AG10803 (cell line): Measurements from ENCODE around the gene DAPK2.
"Not testable (repeated sequence)": the region's sequence is repeated elsewhere in the genome, so short reads cannot be mapped to it uniquely, and the experiment has no call there.

Experiments
- DNase-seq: peaks from one replicate; pipeline ENCODE4 v3.0.0; 2010; ENCODE audit warnings: low read depth
- H3K4me3 ChIP-seq: 2 replicates; pipeline ENCODE4 v1.5.1; 2011; ENCODE audit warnings: mild to moderate bottlenecking, low read length, control low read depth
- CTCF ChIP-seq: conservative IDR thresholded peaks from 2 replicates; pipeline ENCODE4 v1.5.1; 2011; ENCODE audit warnings: mild to moderate bottlenecking, low read length, control low read depth, inconsistent platforms

DAPK2 gene

GRCh38 chr15:64089543-64090280 lies 43.4 kb upstream of the DAPK2 start:
- no peak for DNase-seq
- H3K4me3 ChIP-seq, result no peak overlapping the region
- TF ChIP-seq CTCF, result no peak

GRCh38 chr15:64082757-64083156 lies 36.5 kb upstream of the DAPK2 start:
- TF ChIP-seq CTCF, result no peak
- DNase-seq, result no peak
- H3K4me3 ChIP-seq, result no peak overlapping the region

GRCh38 chr15:64073496-64073895 lies 27.2 kb upstream of the DAPK2 start:
- H3K4me3 ChIP-seq, DNase-seq: not testable (repeated sequence)

- no peak for DNase-seq
- TF ChIP-seq CTCF, result no peak
- no peak overlapping the region for H3K4me3 ChIP-seq
Measured at GRCh38 chr15:64072812-64073211, 26.5 kb upstream of the DAPK2 start.

GRCh38 chr15:64071931-64072765 lies 25.9 kb upstream of the DAPK2 start:
- no peak for DNase-seq
- no peak overlapping the region for H3K4me3 ChIP-seq
- no peak for TF ChIP-seq CTCF

- peak; percentile 72 for DNase-seq
- no peak for TF ChIP-seq CTCF
- H3K4me3 ChIP-seq, result no peak overlapping the region
Measured at GRCh38 chr15:64070965-64071851, 24.9 kb upstream of the DAPK2 start.

- no peak for DNase-seq
- TF ChIP-seq CTCF, result no peak
- H3K4me3 ChIP-seq, result no peak overlapping the region
Measured at GRCh38 chr15:64070106-64070505, 23.8 kb upstream of the DAPK2 start.
